ENCODE measurements around the gene LRRC27.

- TF ChIP-seq CTCF (IDR thresholded peaks at IDR 0.05; ENCODE audit: insufficient read depth, low read length) = no peak
- TF ChIP-seq SPI1 (IDR thresholded peaks at IDR 0.05; ENCODE audit: borderline replicate concordance, low read depth) = no peak
- no peak for TF ChIP-seq POLR2AphosphoS5 (IDR thresholded peaks at IDR 0.05; ENCODE audit: low read depth)
Measured at GRCh38 chr10:132383101-132383500, 51.1 kb downstream of the LRRC27 start.

Measured in HL-60 (cell line).